Neural progenitor cell (in vitro differentiated cells): ENCODE measurements around the gene TNFRSF19. TPM values are rescaled to one million over a fixed set of nuclear protein-coding genes. Genes with fewer than 3 reads are reported as not detected.

Source experiments
- DNase-seq: peaks from one replicate; pipeline ENCODE4 v3.0.0-alpha.2; 2016; ENCODE audit warnings: low spot score
- H2AFZ ChIP-seq: fragments of 200-600 bp; sonication (generic); replicated peaks from 2 replicates; pipeline ENCODE4 v1.6.1; 2016; ENCODE audit warnings: antibody characterized with exemption
- H3F3A ChIP-seq: fragments of 200-600 bp; sonication (generic); 2 replicates; pipeline ENCODE4 v1.6.1; 2016; ENCODE audit warnings: antibody characterized with exemption, low read depth
- H3K27ac ChIP-seq: fragments of 200-600 bp; sonication (generic); 2 replicates; pipeline ENCODE4 v1.5.1; 2016; ENCODE audit warnings: mild to moderate bottlenecking
- H3K27me3 ChIP-seq: fragments of 200-600 bp; sonication (generic); 2 replicates; pipeline ENCODE4 v1.6.1; 2016; ENCODE audit warnings: mild to moderate bottlenecking, moderate library complexity
- H3K36me3 ChIP-seq: fragments of 200-600 bp; sonication (generic); 2 replicates; pipeline ENCODE4 v1.5.1; 2016
- H3K4me1 ChIP-seq: fragments of 200-600 bp; sonication (generic); 2 replicates; pipeline ENCODE4 v1.6.1; 2016; ENCODE audit warnings: mixed run types
- H3K4me2 ChIP-seq: fragments of 200-600 bp; sonication (generic); 2 replicates; pipeline ENCODE4 v1.6.1; 2016
- H3K4me3 ChIP-seq: fragments of 200-600 bp; sonication (generic); 2 replicates; pipeline ENCODE4 v1.5.1; 2016
- H3K79me2 ChIP-seq: fragments of 200-600 bp; sonication (generic); 2 replicates; pipeline ENCODE4 v1.6.1; 2016; ENCODE audit warnings: low read depth
- H3K9ac ChIP-seq: fragments of 200-600 bp; sonication (generic); 2 replicates; pipeline ENCODE4 v1.6.1; 2016
- H3K9me3 ChIP-seq: fragments of 200-600 bp; sonication (generic); 2 replicates; pipeline ENCODE4 v1.5.1; 2016; ENCODE audit warnings: low read depth
- H4K20me1 ChIP-seq: fragments of 200-600 bp; sonication (generic); 2 replicates; pipeline ENCODE4 v1.6.1; 2016; ENCODE audit warnings: low read depth
- H3K27ac Mint-ChIP-seq: 3 replicates; pipeline ENCODE4 v1.8.0; 2021; ENCODE audit warnings: mixed read lengths
- H3K27me3 Mint-ChIP-seq: 2 replicates; pipeline ENCODE4 v1.8.0; 2022; ENCODE audit warnings: low read depth, mild to moderate bottlenecking, inconsistent platforms, moderate library complexity, mixed read lengths; ENCODE audit not compliant: insufficient read depth
- H3K36me3 Mint-ChIP-seq: 3 replicates; pipeline ENCODE4 v1.8.0; 2021; ENCODE audit warnings: mixed read lengths
- H3K4me1 Mint-ChIP-seq: 3 replicates; pipeline ENCODE4 v1.8.0; 2021; ENCODE audit warnings: mixed read lengths
- H3K4me3 Mint-ChIP-seq: 3 replicates; pipeline ENCODE4 v1.8.0; 2021; ENCODE audit warnings: mild to moderate bottlenecking, moderate library complexity, mixed read lengths
- H3K9me3 Mint-ChIP-seq: 3 replicates; pipeline ENCODE4 v1.8.0; 2020; ENCODE audit warnings: mixed read lengths
- EZH2 ChIP-seq: fragments of 200-600 bp; sonication (generic); IDR thresholded peaks from 2 replicates; pipeline ENCODE4 v1.6.1; 2017; ENCODE audit warnings: antibody characterized with exemption, mild to moderate bottlenecking, moderate library complexity
- EZH2phosphoT487 ChIP-seq: fragments of 200-600 bp; sonication (generic); IDR thresholded peaks from 2 replicates; pipeline ENCODE4 v1.6.1; 2017; ENCODE audit warnings: antibody characterized with exemption
- total RNA-seq: library from RNA; depleted of rRNA; stranded (reverse); fragments of >200 nt; gene quantifications from 2 replicates; pipeline ENCODE4 v1.2.3, GENCODE V29; 2015; ENCODE audit warnings: low replicate concordance
- TF ChIP-seq, protein P1 (sequence below): fragments of 200-600 bp; sonication (generic); IDR thresholded peaks from 2 replicates; pipeline ENCODE4 v1.5.1; 2017; ENCODE audit warnings: antibody characterized with exemption, mild to moderate bottlenecking

TNFRSF19 gene
- total RNA-seq, 1 donor from 2014 or later, result 31.7 TPM

DNA sequence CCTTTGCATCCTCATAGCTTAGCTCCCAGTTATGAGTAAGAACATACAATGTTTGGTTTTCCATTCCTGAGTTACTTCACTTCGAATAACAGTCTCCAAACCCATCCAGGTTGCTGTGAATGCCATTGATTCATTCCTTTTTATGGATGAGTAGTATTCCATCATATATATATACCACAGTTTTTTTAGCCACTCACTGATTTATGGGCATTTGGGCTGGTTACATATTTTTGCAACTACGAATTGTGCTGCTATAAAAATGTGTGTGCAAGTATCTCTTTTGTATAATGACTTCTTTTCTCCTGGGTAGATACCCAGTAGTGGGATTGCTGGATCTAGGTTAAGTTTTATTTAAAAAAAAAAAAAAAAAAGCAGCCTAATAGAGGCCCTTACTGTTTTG lies 14.1 kb downstream of the TNFRSF19 start:
- H3K4me3 Mint-ChIP-seq, result no peak overlapping the region
- no peaks in the 10 kb centered on the region for H3K9me3 Mint-ChIP-seq
- H3K4me1 Mint-ChIP-seq, result peaks cover 11% of the 10 kb centered on the region

DNA sequence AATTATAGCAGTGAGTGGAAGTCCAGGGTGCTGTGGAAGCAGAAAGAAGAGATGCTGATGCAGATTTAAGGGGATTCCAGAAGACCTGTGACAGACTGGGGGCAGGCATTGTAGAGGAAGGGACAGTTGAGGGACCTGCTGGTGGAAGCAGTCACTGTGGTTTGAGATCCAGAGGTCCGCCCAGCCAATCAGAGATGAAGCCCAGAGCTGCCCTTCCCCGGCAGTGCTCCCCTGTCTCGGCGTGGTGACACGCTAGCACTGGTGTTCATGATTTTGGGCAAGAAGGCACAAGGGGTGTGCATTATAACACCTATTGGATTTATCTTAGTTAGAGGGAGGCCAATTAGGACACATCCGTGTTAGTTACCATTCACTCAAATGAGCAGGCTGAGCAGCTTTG lies 16.1 kb downstream of the TNFRSF19 start:
- H3K27ac ChIP-seq, result no peak overlapping the region
- TF ChIP-seq EZH2phosphoT487 (no peak), EZH2 (no peak)
- TF ChIP-seq, protein P1, sequence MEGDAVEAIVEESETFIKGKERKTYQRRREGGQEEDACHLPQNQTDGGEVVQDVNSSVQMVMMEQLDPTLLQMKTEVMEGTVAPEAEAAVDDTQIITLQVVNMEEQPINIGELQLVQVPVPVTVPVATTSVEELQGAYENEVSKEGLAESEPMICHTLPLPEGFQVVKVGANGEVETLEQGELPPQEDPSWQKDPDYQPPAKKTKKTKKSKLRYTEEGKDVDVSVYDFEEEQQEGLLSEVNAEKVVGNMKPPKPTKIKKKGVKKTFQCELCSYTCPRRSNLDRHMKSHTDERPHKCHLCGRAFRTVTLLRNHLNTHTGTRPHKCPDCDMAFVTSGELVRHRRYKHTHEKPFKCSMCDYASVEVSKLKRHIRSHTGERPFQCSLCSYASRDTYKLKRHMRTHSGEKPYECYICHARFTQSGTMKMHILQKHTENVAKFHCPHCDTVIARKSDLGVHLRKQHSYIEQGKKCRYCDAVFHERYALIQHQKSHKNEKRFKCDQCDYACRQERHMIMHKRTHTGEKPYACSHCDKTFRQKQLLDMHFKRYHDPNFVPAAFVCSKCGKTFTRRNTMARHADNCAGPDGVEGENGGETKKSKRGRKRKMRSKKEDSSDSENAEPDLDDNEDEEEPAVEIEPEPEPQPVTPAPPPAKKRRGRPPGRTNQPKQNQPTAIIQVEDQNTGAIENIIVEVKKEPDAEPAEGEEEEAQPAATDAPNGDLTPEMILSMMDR, result no peak
- H3K4me3 ChIP-seq, result no peak overlapping the region
- H3K27ac Mint-ChIP-seq, result no peak overlapping the region
- H3K79me2 ChIP-seq, result peaks cover 44% of the 10 kb centered on the region
- no peaks in the 10 kb centered on the region for H3K9me3 Mint-ChIP-seq
- no peak for DNase-seq
- no peak overlapping the region for H3K9ac ChIP-seq
- H3K4me1 Mint-ChIP-seq, result no peaks in the 10 kb centered on the region
- H3K4me3 Mint-ChIP-seq, result no peak overlapping the region
- H3K9me3 ChIP-seq, result no peaks in the 10 kb centered on the region
- no peak overlapping the region for H2AFZ ChIP-seq
- H3K36me3 Mint-ChIP-seq, result peaks cover 14% of the 10 kb centered on the region
- H3K4me2 ChIP-seq, result no peak overlapping the region
- no peaks in the 10 kb centered on the region for H4K20me1 ChIP-seq
- H3K27me3 Mint-ChIP-seq, result peaks cover 2% of the 10 kb centered on the region
- H3K36me3 ChIP-seq, result no peaks in the 10 kb centered on the region
- peaks cover 6% of the 10 kb centered on the region for H3K4me1 ChIP-seq
- H3F3A ChIP-seq, result no peaks in the 10 kb centered on the region
- H3K27me3 ChIP-seq, result no peaks in the 10 kb centered on the region

More for the DNA sequence above, 14.1 kb downstream of the TNFRSF19 start:
- Histone ChIP-seq H3K79me2 (peaks cover 62% of the 10 kb centered on the region), H3K9ac (no peak overlapping the region), H3K4me1 (peaks cover 14% of the 10 kb centered on the region), H3F3A (peaks cover 3% of the 10 kb centered on the region), H2AFZ (no peak overlapping the region), H3K27ac (no peak overlapping the region), H3K27me3 (peaks cover 12% of the 10 kb centered on the region), H3K4me3 (no peak overlapping the region), H3K36me3 (no peaks in the 10 kb centered on the region), H4K20me1 (peaks cover 8% of the 10 kb centered on the region), H3K4me2 (no peak overlapping the region), H3K9me3 (no peaks in the 10 kb centered on the region)
- no peak for DNase-seq
- Mint-ChIP-seq H3K27me3 (peaks cover 2% of the 10 kb centered on the region), H3K36me3 (peaks cover 9% of the 10 kb centered on the region), H3K27ac (no peak overlapping the region)
- TF ChIP-seq EZH2phosphoT487 (no peak), EZH2 (no peak)

DNA sequence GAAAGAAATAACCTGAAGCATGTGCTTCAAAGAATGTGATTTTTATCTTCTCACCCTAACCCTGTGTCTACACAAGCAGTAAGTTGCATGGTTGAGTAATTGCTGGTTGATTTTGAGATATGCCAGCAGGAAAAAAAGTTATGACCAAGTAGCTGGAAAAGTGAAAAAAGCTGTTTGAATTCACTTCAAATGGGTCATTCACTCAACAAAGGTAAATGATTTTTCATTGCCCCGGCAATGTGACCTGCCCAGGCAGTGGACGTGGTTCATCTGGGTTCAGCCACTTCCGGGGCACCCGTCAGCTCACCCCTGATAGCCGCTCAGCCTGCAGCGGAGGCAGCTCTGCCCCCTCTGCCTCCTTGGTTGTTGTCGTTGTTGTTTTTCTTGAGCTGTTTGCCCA lies 18.5 kb downstream of the TNFRSF19 start:
- Histone ChIP-seq H3K27me3 (no peaks in the 10 kb centered on the region), H3K27ac (no peak overlapping the region), H2AFZ (no peak overlapping the region), H4K20me1 (no peaks in the 10 kb centered on the region), H3K4me1 (peaks cover 6% of the 10 kb centered on the region), H3K9me3 (no peaks in the 10 kb centered on the region), H3K36me3 (no peaks in the 10 kb centered on the region), H3F3A (no peaks in the 10 kb centered on the region), H3K4me3 (no peak overlapping the region), H3K79me2 (peaks cover 27% of the 10 kb centered on the region), H3K9ac (no peak overlapping the region), H3K4me2 (no peak overlapping the region)
- peaks cover 2% of the 10 kb centered on the region for H3K27me3 Mint-ChIP-seq
- no peaks in the 10 kb centered on the region for H3K4me1 Mint-ChIP-seq
- H3K27ac Mint-ChIP-seq, result no peak overlapping the region
- H3K4me3 Mint-ChIP-seq, result no peak overlapping the region
- H3K36me3 Mint-ChIP-seq, result peaks cover 26% of the 10 kb centered on the region
- TF ChIP-seq, protein P1, result no peak
- TF ChIP-seq EZH2 (no peak), EZH2phosphoT487 (no peak)
- no peaks in the 10 kb centered on the region for H3K9me3 Mint-ChIP-seq
- no peak for DNase-seq

DNA sequence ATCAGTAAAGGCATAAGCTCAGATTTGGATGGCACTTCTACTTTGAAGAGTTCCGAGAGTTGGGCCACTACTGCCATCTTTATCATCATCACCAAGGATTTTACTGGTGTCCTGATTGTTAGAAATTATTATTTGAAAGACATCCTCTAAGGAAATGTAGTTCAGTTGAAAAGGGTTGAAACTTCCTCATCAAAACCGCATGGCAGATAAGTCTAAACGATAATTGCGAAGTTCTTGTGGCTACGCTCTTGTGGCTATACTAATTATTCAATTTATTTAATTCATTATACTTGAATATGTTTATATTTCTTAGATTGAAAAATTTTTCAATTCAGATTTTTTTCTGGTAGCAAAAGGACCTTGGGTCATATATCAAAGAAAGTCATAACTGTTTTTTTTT lies 22.4 kb downstream of the TNFRSF19 start:
- peaks cover 14% of the 10 kb centered on the region for H3K9me3 Mint-ChIP-seq
- no peaks in the 10 kb centered on the region for H3K27me3 ChIP-seq
- DNase-seq, result no peak
- H3K4me2 ChIP-seq, result no peak overlapping the region
- no peak overlapping the region for H3K4me3 Mint-ChIP-seq
- no peaks in the 10 kb centered on the region for H3K4me1 Mint-ChIP-seq
- peaks cover 13% of the 10 kb centered on the region for H3K36me3 ChIP-seq
- H3K27me3 Mint-ChIP-seq, result no peaks in the 10 kb centered on the region
- H3K36me3 Mint-ChIP-seq, result peaks cover 52% of the 10 kb centered on the region
- H3F3A ChIP-seq, result no peaks in the 10 kb centered on the region
- H3K27ac Mint-ChIP-seq, result no peak overlapping the region
- H4K20me1 ChIP-seq, result no peaks in the 10 kb centered on the region
- H3K4me1 ChIP-seq, result peaks cover 3% of the 10 kb centered on the region
- TF ChIP-seq, protein P1, result no peak
- no peak for TF ChIP-seq EZH2
- TF ChIP-seq EZH2phosphoT487, result no peak
- no peak overlapping the region for H2AFZ ChIP-seq
- H3K9ac ChIP-seq, result no peak overlapping the region
- no peaks in the 10 kb centered on the region for H3K9me3 ChIP-seq
- H3K4me3 ChIP-seq, result no peak overlapping the region
- peaks cover 6% of the 10 kb centered on the region for H3K79me2 ChIP-seq
- no peak overlapping the region for H3K27ac ChIP-seq
